ENCODE results near the gene BRD3. TPM values are rescaled to one million over a fixed set of nuclear protein-coding genes. Genes with fewer than 3 reads are reported as not detected.

BRD3 gene
- total RNA-seq, 1 donor from 2014 or later: 90.0 TPM

DNA sequence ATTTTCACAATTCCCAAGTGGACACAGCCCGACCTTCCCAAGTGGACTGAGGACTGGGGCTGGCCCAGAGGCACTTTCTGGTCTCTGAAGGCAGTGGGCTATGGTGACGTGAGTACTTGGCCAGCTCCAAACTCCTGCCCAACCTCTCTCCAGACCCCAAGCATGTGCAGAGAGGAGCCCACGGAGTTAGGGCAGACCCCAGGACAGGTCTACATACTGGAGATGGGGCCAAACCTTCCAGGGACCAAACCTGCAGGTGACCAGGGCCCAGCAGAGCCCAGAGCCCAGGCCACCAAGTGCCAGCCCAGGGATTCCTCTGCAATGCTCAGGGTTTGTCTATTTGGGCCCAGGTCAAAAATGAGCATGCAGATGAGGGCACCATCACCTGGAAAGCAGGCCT lies 15.3 kb downstream of the BRD3 start:
- peaks cover 9% of the 10 kb centered on the region for H3K36me3 Mint-ChIP-seq

GRCh38 chr9:134051319-134051718 lies 16.5 kb downstream of the BRD3 start:
- Mint-ChIP-seq H3K4me3 (no peak overlapping the region), H3K27ac (peak overlapping the region; percentile 59), H3K27me3 (ENCODE audit: low read depth) (no peaks in the 10 kb centered on the region), H3K4me1 (peaks cover 6% of the 10 kb centered on the region), H3K36me3 (peaks cover 11% of the 10 kb centered on the region), H3K9me3 (no peaks in the 10 kb centered on the region)
- TF ChIP-seq, protein P1, sequence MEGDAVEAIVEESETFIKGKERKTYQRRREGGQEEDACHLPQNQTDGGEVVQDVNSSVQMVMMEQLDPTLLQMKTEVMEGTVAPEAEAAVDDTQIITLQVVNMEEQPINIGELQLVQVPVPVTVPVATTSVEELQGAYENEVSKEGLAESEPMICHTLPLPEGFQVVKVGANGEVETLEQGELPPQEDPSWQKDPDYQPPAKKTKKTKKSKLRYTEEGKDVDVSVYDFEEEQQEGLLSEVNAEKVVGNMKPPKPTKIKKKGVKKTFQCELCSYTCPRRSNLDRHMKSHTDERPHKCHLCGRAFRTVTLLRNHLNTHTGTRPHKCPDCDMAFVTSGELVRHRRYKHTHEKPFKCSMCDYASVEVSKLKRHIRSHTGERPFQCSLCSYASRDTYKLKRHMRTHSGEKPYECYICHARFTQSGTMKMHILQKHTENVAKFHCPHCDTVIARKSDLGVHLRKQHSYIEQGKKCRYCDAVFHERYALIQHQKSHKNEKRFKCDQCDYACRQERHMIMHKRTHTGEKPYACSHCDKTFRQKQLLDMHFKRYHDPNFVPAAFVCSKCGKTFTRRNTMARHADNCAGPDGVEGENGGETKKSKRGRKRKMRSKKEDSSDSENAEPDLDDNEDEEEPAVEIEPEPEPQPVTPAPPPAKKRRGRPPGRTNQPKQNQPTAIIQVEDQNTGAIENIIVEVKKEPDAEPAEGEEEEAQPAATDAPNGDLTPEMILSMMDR (IDR thresholded peaks at IDR 0.05; ENCODE audit: unreplicated experiment): no peak
- DNase-seq (ENCODE audit: low spot score in 2 of 2, unreplicated experiment in 2 of 2): no peak

More for the DNA sequence above, 15.3 kb downstream of the BRD3 start:
- Mint-ChIP-seq H3K27me3 (ENCODE audit: low read depth) (no peaks in the 10 kb centered on the region), H3K9me3 (no peaks in the 10 kb centered on the region), H3K4me3 (no peak overlapping the region), H3K4me1 (peaks cover 13% of the 10 kb centered on the region), H3K27ac (no peak overlapping the region)
- TF ChIP-seq, protein P1 (IDR thresholded peaks at IDR 0.05; ENCODE audit: unreplicated experiment): no peak
- no peak for DNase-seq (ENCODE audit: low spot score in 2 of 2, unreplicated experiment in 2 of 2)

- TF ChIP-seq, protein P1 (IDR thresholded peaks at IDR 0.05; ENCODE audit: unreplicated experiment): no peak
- Mint-ChIP-seq H3K4me1 (peaks cover 2% of the 10 kb centered on the region), H3K36me3 (peaks cover 11% of the 10 kb centered on the region), H3K4me3 (no peak overlapping the region), H3K27me3 (ENCODE audit: low read depth) (no peaks in the 10 kb centered on the region), H3K27ac (no peak overlapping the region), H3K9me3 (no peaks in the 10 kb centered on the region)
- no peak for DNase-seq (ENCODE audit: low spot score in 2 of 2, unreplicated experiment in 2 of 2)
Observed at GRCh38 chr9:134050726-134051125, 17.1 kb downstream of the BRD3 start.

DNA sequence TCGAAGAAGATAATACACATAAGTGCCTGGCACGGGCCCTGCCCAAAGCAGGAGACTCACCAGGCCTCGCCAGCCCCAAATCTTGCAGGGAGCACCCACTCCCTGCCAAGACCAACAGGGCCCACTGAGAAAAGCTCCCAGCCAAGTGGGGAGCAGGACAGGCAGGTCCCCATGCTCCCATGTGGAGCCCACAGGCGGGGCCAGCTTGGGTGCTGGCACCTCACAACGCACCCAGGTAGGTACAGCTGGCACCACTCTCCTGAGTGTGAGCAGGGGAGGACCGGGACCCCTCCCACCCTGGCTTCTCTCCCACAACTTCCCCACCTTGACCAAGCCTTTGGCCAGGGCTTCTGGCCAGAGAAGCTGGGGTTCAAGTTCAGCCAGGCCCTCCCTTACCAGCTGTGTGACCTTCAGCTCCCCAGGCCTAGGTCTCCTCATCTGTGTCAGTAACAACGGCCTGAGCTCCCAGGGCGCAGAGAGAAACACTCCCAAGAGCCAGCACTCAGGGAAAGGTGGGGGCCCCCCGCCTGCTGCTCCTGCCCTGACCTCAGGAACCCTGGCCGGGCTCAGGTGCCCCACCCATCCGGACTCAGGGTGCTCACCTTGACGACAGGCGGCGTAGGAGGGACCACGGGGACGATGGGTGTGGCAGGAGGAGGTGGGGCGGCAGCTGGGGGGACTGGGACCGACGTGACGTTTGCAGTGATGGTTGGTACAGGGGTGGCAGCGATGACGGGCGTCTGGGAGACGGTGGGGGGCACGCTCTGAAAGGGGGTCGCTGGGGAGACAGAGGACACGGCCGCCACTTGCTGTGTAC lies 17.8 kb downstream of the BRD3 start:
- H3K4me1 Mint-ChIP-seq: no peaks in the 10 kb centered on the region
- H3K9me3 Mint-ChIP-seq: no peaks in the 10 kb centered on the region
- H3K4me3 Mint-ChIP-seq: no peak overlapping the region
- H3K36me3 Mint-ChIP-seq: peaks cover 11% of the 10 kb centered on the region
- H3K27ac Mint-ChIP-seq: no peak overlapping the region
- no peak for DNase-seq (ENCODE audit: low spot score in 2 of 2, unreplicated experiment in 2 of 2)
- TF ChIP-seq, protein P1 (IDR thresholded peaks at IDR 0.05; ENCODE audit: unreplicated experiment): no peak
- no peaks in the 10 kb centered on the region for H3K27me3 Mint-ChIP-seq (ENCODE audit: low read depth)

DNA sequence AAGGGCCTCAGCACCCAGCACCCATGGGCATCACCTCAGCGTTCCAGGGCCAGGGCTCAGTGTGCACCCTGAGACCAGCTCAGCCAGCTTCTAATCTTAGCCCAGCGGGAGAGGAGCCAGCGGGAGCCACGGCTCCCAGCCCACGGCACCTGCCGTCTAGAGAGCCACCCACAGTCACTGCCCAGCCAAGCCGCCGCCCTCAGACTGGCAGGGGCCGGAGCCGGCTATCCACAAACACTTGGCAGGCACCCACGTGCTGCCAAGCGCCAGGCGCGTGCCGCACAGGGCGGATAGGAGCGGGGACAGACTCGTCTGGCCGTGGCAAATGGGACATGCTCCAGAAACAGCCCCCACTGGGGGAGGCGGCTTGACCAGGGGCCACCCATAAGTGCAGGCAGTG lies 18.6 kb downstream of the BRD3 start:
- TF ChIP-seq, protein P1 (IDR thresholded peaks at IDR 0.05; ENCODE audit: unreplicated experiment): no peak
- Mint-ChIP-seq H3K36me3 (peaks cover 16% of the 10 kb centered on the region), H3K9me3 (no peaks in the 10 kb centered on the region), H3K27ac (no peak overlapping the region), H3K27me3 (ENCODE audit: low read depth) (no peaks in the 10 kb centered on the region), H3K4me1 (no peaks in the 10 kb centered on the region), H3K4me3 (no peak overlapping the region)
- DNase-seq (ENCODE audit: low spot score in 2 of 2, unreplicated experiment in 2 of 2): no peak
